Choroid plexus epithelial cell (primary cell): ENCODE data around the gene GSG1L.

Experiments
- DNase-seq: peaks from one replicate; pipeline ENCODE4 v3.0.0-alpha.2; 2010; ENCODE audit warnings: low read depth
- H3K4me3 ChIP-seq: 2 replicates; pipeline ENCODE4 v1.5.1; 2011; ENCODE audit warnings: low read depth, mild to moderate bottlenecking, control low read depth, low read length, moderate library complexity
- TF ChIP-seq, protein P1 (sequence below): conservative IDR thresholded peaks from 2 replicates; pipeline ENCODE4 v1.5.1; 2011; ENCODE audit warnings: low read depth, mild to moderate bottlenecking, control low read depth, inconsistent platforms, low read length, moderate library complexity

GSG1L gene

DNA sequence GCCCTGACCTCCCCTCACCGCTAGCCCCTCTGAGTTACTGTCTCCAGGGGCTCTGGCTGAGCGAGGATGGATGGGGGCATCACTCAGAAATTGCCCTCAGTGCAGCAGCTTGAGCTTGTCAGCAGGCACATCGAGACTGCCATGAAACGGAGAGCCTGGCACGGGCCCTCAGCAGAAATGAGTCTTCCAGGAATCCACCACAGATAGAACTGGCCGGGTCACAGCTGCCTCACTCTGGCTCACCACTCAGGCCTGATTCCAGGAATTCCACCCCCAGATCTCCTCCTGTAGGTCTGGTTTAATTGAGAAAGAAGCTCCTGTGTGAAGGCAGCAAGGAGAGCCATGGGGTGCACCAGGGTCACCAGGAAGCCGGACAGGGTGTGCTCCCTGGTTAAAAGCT lies 85.5 kb downstream of the GSG1L start:
- no peak for DNase-seq
- TF ChIP-seq, protein P1, sequence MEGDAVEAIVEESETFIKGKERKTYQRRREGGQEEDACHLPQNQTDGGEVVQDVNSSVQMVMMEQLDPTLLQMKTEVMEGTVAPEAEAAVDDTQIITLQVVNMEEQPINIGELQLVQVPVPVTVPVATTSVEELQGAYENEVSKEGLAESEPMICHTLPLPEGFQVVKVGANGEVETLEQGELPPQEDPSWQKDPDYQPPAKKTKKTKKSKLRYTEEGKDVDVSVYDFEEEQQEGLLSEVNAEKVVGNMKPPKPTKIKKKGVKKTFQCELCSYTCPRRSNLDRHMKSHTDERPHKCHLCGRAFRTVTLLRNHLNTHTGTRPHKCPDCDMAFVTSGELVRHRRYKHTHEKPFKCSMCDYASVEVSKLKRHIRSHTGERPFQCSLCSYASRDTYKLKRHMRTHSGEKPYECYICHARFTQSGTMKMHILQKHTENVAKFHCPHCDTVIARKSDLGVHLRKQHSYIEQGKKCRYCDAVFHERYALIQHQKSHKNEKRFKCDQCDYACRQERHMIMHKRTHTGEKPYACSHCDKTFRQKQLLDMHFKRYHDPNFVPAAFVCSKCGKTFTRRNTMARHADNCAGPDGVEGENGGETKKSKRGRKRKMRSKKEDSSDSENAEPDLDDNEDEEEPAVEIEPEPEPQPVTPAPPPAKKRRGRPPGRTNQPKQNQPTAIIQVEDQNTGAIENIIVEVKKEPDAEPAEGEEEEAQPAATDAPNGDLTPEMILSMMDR: no peak
- no peak overlapping the region for H3K4me3 ChIP-seq

DNA sequence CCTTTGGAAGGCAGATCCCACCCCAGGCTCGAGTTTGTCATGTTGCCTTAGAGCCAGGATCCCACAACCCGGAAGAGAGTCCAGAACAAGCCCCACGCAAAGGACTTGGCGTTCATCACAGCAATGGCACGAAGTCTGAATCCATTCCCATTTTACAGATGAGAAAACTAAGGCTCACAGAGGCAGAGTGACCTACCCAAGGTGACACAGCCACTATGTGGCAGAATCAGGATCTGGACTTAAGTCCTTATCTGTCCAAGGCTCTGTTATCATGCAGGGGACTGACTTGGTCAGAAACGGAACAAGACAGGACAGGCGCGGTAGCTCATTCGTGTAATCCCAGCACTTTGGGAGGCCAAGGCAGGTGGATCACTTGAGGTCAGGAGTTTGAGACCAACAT lies 86.5 kb downstream of the GSG1L start:
- TF ChIP-seq, protein P1: no peak
- H3K4me3 ChIP-seq: no peak overlapping the region
- DNase-seq: no peak

- H3K4me3 ChIP-seq: no peak overlapping the region
- TF ChIP-seq, protein P1: no peak
- DNase-seq: no peak
Observed at GRCh38 chr16:27974896-27975540, 88.5 kb downstream of the GSG1L start.

DNA sequence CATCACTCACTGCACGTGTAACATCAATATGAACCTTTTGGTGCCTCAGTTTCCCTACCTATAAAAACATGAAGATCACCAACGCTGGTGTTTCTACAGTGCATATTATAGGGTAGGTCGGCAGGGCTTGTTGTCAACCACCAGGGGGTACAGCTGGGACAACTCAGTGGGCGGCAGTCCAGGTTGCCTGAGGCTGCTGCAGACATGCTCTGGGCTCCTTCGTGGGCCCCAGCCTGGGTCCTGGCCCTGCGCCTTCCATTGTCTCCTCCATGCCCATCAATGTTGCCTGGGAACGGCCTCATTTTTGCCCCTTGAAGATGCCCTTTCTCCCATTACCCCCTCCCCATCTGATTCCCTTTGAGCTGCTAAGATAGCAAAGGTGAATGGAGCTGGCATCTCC lies 89.8 kb downstream of the GSG1L start:
- H3K4me3 ChIP-seq: no peak overlapping the region
- TF ChIP-seq, protein P1: no peak
- DNase-seq: no peak

- DNase-seq: peak; percentile 57
Observed at GRCh38 chr16:27972500-27972899, 91.0 kb downstream of the GSG1L start.

GRCh38 chr16:27969574-27969973 lies 93.9 kb downstream of the GSG1L start:
- TF ChIP-seq, protein P1: no peak
- DNase-seq: peak; percentile 38

More at GRCh38 chr16:27972500-27972899, 91.0 kb downstream of the GSG1L start:
- TF ChIP-seq, protein P1: peak; percentile 69
- H3K4me3 ChIP-seq: no peak overlapping the region

GRCh38 chr16:27967169-27967568 lies 96.3 kb downstream of the GSG1L start:
- TF ChIP-seq, protein P1: no peak
- no peak overlapping the region for H3K4me3 ChIP-seq
- no peak for DNase-seq

More at GRCh38 chr16:27969574-27969973, 93.9 kb downstream of the GSG1L start:
- no peak overlapping the region for H3K4me3 ChIP-seq
